ENCODE measurements around the gene COLGALT1. TPM values are rescaled to one million over a fixed set of nuclear protein-coding genes. Genes with fewer than 3 reads are reported as not detected.
"Not testable (repeated sequence)": the region's sequence is repeated elsewhere in the genome, so short reads cannot be mapped to it uniquely, and the experiment has no call there.

Gene COLGALT1
- total and polyA plus RNA-seq, 2 of the 8 experiments (the other 6 are each of a cell fraction or from before 2014, with no cell fraction given) = 44.7 to 58.1 TPM

DNA sequence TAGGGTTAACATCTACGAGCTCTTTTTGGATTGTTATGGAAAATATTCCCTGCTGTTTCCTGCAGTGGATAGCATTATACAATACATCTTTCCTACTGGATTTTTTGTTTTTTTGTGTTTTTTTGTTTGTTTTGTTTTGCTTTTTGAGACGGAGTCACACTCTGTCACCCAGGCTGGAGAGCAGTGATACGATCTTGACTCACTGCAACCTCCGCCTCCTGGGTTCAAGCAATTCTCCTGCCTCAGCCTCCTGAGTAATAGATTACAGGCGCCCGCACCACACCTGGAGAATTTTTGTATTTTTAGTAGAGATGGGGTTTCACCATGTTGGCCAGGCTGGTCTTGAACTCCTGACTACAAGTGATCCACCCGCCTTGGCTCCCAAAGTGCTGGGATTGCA lies 29.9 kb downstream of the COLGALT1 start:
- CTCF ChIA-PET (ENCODE audit: partially characterized antibody) = interaction anchor here (0.7 to 1.3 kb wide), 4 partner anchors 9 to 1585 kb away, joined by 3 to 4 read pairs (median 3); partner anchors contain the start of gene MEF2B
- not testable (repeated sequence) for DNase-seq (ENCODE audit: low read depth in 1 of 2, low spot score in 2 of 2); H3K4me2 ChIP-seq (ENCODE audit: insufficient read depth in 1 of 2, low read depth in 2 of 2, low read length in 2 of 2); H3K4me3 ChIP-seq (ENCODE audit: extremely low read depth in 1 of 4, insufficient read depth in 2 of 4, low read depth in 3 of 4, low read length in 4 of 4); H2BK20ac ChIP-seq (ENCODE audit: low read length); H4K91ac ChIP-seq (replicated peaks; ENCODE audit: insufficient read length, low read length); H4K5ac ChIP-seq (ENCODE audit: insufficient read length, low read depth, low read length); H3K23ac ChIP-seq (ENCODE audit: insufficient read length); H3K36me3 ChIP-seq (ENCODE audit: control insufficient read depth in 2 of 4, insufficient read depth in 4 of 4, low read length in 3 of 4); H3K14ac ChIP-seq (ENCODE audit: insufficient read length); H2BK5ac ChIP-seq (ENCODE audit: low read depth, low read length); H3K9ac ChIP-seq (replicated peaks in 1 of 4; ENCODE audit: extremely low read depth in 1 of 4, low read depth in 3 of 4, low read length in 3 of 4); H2BK120ac ChIP-seq (replicated peaks; ENCODE audit: low read depth, low read length); H3K56ac ChIP-seq (replicated peaks; ENCODE audit: insufficient read length, low read depth, low read length); H3K4me1 ChIP-seq (replicated peaks in 1 of 4; ENCODE audit: control insufficient read depth in 3 of 4, insufficient read depth in 4 of 4, low read length in 3 of 4); H2BK15ac ChIP-seq (ENCODE audit: low read length); H3K79me1 ChIP-seq (ENCODE audit: low read depth, low read length); H3K23me2 ChIP-seq (ENCODE audit: low read depth, low read length); H4K20me1 ChIP-seq (replicated peaks in 1 of 2; ENCODE audit: control insufficient read depth in 1 of 2, insufficient read depth in 2 of 2, low read length in 2 of 2); H2AFZ ChIP-seq (ENCODE audit: low read length); H3K27ac ChIP-seq (ENCODE audit: low read depth, low read length); H2BK12ac ChIP-seq (ENCODE audit: low read depth, low read length); H3K79me2 ChIP-seq (ENCODE audit: control insufficient read depth in 1 of 2, insufficient read depth in 2 of 2, low read length in 2 of 2); H3K9me3 ChIP-seq (ENCODE audit: insufficient read depth in 2 of 2, low read depth in 1 of 2, low read length in 1 of 2); H3K18ac ChIP-seq (ENCODE audit: extremely low read depth, low read length); H3K4ac ChIP-seq (replicated peaks; ENCODE audit: insufficient read length, low read depth, low read length); H3K27me3 ChIP-seq (replicated peaks in 1 of 4; ENCODE audit: control insufficient read depth in 3 of 4, extremely low read depth in 1 of 4, insufficient read depth in 3 of 4, low read length in 3 of 4); H4K8ac ChIP-seq (ENCODE audit: extremely low read depth, insufficient read depth, low read length); FAIRE-seq; H2AK5ac ChIP-seq (ENCODE audit: low read depth, low read length)
- POLR2A ChIA-PET (ENCODE audit: partially characterized antibody) = interaction anchor here (0.6 to 1.5 kb wide), 2 partner anchors 21 to 914 kb away, joined by 3 to 5 read pairs; no protein-coding TSS in a partner anchor
- 64% methylated on average over 7 of the region's 7 CpGs; no CpG with 5 or more reads in 1 of the 2 experiments for WGBS, 2 experiments (ENCODE audit: extremely low coverage in 1 of 2, insufficient coverage in 1 of 2, insufficient read length in 1 of 2, insufficient replicate concordance in 2 of 2, low coverage in 1 of 2, low lambda C conversion rate in 2 of 2, missing lambda C conversion rate in 1 of 2)
